ENCODE measurements around the gene DVL3.

DNA sequence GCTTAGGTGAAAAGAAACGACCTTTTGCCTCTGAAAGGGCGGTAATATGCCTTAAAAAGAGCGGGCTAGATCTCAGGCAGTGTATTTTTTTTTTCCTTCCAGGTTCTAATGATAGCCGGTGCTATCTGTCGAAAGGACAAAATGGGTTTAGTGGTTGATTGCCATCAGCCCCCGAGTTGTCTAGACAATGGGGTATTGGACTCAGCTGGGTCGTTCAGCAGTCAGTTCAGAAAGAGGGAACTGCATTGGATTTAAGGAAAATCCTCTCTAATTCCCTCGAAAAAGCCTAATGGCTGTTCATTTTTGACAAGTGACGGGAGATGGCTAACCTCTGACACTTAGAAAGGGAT, 19.3 kb upstream of the DVL3 start:
- TF ChIP-seq, protein P1, sequence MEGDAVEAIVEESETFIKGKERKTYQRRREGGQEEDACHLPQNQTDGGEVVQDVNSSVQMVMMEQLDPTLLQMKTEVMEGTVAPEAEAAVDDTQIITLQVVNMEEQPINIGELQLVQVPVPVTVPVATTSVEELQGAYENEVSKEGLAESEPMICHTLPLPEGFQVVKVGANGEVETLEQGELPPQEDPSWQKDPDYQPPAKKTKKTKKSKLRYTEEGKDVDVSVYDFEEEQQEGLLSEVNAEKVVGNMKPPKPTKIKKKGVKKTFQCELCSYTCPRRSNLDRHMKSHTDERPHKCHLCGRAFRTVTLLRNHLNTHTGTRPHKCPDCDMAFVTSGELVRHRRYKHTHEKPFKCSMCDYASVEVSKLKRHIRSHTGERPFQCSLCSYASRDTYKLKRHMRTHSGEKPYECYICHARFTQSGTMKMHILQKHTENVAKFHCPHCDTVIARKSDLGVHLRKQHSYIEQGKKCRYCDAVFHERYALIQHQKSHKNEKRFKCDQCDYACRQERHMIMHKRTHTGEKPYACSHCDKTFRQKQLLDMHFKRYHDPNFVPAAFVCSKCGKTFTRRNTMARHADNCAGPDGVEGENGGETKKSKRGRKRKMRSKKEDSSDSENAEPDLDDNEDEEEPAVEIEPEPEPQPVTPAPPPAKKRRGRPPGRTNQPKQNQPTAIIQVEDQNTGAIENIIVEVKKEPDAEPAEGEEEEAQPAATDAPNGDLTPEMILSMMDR (IDR thresholded peaks at IDR 0.05) = no peak
- no peak for TF ChIP-seq POLR2A (IDR thresholded peaks at IDR 0.05)

Data from heart left ventricle (tissue), 13 donors.